GM12874 (cell line): Measurements from ENCODE around the gene NMRK2.

Source experiments
- TF ChIP-seq, protein P1 (sequence below): IDR thresholded peaks from 2 replicates; pipeline ENCODE4 v1.5.1; 2011; ENCODE audit warnings: low read depth, mild to moderate bottlenecking, control low read depth, low read length, moderate library complexity; ENCODE audit not compliant: insufficient read depth

Gene NMRK2

GRCh38 chr19:3975637-3976087 lies 42.8 kb downstream of the NMRK2 start:
- TF ChIP-seq, protein P1, sequence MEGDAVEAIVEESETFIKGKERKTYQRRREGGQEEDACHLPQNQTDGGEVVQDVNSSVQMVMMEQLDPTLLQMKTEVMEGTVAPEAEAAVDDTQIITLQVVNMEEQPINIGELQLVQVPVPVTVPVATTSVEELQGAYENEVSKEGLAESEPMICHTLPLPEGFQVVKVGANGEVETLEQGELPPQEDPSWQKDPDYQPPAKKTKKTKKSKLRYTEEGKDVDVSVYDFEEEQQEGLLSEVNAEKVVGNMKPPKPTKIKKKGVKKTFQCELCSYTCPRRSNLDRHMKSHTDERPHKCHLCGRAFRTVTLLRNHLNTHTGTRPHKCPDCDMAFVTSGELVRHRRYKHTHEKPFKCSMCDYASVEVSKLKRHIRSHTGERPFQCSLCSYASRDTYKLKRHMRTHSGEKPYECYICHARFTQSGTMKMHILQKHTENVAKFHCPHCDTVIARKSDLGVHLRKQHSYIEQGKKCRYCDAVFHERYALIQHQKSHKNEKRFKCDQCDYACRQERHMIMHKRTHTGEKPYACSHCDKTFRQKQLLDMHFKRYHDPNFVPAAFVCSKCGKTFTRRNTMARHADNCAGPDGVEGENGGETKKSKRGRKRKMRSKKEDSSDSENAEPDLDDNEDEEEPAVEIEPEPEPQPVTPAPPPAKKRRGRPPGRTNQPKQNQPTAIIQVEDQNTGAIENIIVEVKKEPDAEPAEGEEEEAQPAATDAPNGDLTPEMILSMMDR: no peak

GRCh38 chr19:3976495-3977241 lies 43.8 kb downstream of the NMRK2 start:
- TF ChIP-seq, protein P1: no peak

DNA sequence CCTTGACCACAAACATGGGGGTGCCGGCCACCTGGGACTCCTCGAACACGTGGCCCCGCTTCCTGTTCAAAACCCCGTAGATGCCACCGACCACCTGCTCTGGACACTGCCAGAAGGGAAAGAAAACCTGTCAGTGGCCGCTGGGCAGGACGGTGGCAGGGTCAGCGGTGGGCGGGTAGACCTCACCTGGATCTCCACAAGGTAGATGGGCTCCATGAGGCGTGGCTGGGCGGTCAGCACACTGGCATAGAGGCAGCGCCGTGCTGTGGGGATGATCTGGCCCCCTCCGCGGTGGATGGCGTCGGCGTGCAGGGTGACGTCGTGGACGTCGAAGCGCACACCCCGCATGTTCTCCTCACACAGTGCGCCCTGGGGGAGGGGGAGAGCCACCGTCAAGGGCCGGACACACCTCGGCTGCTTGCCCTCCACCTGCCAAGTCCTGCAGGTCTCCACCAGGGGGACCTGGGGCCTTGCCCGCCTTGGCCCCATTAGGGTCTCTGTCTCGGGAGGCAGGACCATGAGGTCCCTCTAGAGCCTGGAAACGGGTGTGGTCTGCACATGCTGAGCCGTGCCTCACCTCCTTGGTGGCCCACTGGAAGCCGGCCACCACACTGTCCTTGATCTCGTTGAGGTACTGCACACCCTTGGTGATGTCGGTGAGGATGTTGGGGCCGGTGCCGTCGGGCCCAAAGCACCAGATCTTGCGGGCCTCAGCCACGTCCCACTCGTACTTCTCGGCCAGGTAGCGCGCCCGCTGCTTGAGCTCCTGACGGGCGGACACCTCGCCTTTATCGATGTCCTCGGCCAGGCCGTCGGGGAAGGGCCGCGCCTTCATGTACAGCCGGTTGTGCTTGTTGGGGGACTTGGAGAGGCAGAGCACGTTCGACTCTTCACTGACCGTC lies 44.6 kb downstream of the NMRK2 start:
- TF ChIP-seq, protein P1: 0 out of 2 replicates have a peak, but pooled peaks have one; percentile 3

DNA sequence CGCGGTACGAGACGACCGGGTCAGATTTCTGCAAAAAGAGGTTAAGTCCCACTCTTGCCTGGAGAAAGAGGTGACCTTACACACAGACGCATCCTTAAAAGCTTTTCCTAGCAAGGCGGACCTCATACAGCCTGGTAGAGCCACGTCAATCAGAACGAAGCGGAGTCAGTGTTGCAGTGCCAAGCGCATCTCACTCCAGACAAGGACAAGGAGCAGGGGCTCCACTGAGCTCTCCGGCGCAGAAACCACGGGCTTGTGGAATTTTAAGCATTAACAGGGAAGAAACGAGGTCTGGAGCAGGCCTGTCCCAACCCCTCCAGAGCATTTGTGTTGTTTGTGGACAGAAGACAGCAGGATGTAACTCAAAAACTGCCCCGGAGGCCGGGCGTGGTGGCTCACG lies 45.3 kb downstream of the NMRK2 start:
- TF ChIP-seq, protein P1: no peak

DNA sequence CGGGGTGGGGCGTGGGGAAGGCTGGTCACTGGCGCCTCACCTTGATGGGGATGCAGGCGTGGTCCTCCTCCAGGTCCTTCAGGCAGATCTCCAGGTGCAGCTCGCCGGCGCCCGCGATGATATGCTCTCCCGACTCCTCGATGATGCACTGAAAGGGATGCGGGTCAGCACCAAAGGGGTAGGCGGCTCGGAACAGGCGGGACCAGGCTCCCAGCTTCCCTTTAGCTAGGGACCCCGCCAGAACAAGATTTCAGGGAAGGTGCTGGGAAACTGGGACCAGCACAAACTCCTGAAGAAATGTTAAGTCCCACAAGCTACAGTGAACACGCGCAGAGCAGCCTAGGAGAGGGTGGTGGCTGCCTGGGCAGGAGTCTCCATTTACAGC lies 46.4 kb downstream of the NMRK2 start:
- TF ChIP-seq, protein P1: no peak

DNA sequence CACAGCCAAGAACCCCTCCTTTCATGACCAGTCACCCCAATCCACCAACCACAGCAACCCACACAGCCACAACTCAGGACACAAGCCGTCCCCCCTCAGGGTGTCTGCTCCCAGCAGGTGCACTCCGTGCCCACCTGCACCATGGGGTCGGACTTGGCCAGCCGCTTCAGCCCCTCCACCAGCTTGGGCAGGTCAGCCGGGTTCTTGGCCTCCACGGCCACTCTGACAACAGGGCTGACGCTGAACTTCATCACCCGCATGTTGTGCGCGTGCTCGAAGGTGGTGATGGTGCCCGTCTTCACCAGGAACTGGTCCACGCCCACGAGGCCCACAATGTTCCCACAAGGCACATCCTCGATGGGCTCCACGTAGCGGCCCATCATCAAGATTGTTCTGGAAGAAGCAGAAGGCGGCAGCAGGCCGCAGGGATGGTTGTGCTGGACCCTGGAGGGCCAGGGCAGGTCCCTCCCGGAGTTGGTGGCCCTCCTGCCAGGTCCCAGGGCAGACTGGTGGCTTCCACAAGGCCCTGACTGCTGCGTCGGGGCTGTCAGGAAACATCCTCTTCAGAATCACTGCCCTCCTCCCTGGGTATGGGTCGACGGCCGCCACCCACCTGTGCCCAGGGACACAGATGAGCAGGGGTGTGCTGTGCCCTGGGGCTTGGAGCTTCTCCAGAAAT lies 46.9 kb downstream of the NMRK2 start:
- TF ChIP-seq, protein P1: no peak
